Renal cortex interstitium (tissue), 15 donors: ENCODE results near the gene HRC. TPM values are rescaled to one million over a fixed set of nuclear protein-coding genes. Genes with fewer than 3 reads are reported as not detected.
A peak's percentile ranks its signal among the peaks of the same experiment; 100 is the strongest.
"Not testable (repeated sequence)": the region's sequence is repeated elsewhere in the genome, so short reads cannot be mapped to it uniquely, and the experiment has no call there.

Experiments used
- DNase-seq, 11 donors: peaks; one replicate each; pipeline ENCODE4 v3.0.0-alpha.2; 2013; ENCODE audit warnings: low read depth in 9 of 11, low spot score in 4 of 11; ENCODE audit errors: extremely low read depth in 1 of 11
- long read RNA-seq, 16 experiments: transcript quantifications; one replicate each; lab custom pipeline, GENCODE V29; 2026
- polyA plus RNA-seq, 3 donors: library from polyadenylated mRNA; unstranded; fragments of 120-200 nt; gene quantifications; one replicate each; pipeline ENCODE4 v1.2.1, GENCODE V29; 2013; ENCODE audit not compliant: insufficient read length in 3 of 3

The HRC gene, protein sequence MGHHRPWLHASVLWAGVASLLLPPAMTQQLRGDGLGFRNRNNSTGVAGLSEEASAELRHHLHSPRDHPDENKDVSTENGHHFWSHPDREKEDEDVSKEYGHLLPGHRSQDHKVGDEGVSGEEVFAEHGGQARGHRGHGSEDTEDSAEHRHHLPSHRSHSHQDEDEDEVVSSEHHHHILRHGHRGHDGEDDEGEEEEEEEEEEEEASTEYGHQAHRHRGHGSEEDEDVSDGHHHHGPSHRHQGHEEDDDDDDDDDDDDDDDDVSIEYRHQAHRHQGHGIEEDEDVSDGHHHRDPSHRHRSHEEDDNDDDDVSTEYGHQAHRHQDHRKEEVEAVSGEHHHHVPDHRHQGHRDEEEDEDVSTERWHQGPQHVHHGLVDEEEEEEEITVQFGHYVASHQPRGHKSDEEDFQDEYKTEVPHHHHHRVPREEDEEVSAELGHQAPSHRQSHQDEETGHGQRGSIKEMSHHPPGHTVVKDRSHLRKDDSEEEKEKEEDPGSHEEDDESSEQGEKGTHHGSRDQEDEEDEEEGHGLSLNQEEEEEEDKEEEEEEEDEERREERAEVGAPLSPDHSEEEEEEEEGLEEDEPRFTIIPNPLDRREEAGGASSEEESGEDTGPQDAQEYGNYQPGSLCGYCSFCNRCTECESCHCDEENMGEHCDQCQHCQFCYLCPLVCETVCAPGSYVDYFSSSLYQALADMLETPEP
- 10 to 100 TPM; 29.2 to 38.1 (median 36.2) TPM for polyA plus RNA-seq
- long read RNA-seq, donor 1, partial matches to known transcripts: 0 of 1 reads
- long read RNA-seq, donor 1, other reads (novel, unspliced or antisense): 0 of 1 reads
- long read RNA-seq, donor 2, transcript HRC-201 (6 exons, 2,385 nt): major isoform, 6 of 17 reads
- long read RNA-seq, donor 2, partial matches to known transcripts: 11 of 17 reads
- long read RNA-seq, donor 2, other reads (novel, unspliced or antisense): 0 of 17 reads
- long read RNA-seq, donor 3, transcript HRC-201 (6 exons, 2,385 nt): major isoform, 5 of 5 reads
- long read RNA-seq, donor 3, partial matches to known transcripts: 0 of 5 reads
- long read RNA-seq, donor 3, other reads (novel, unspliced or antisense): 0 of 5 reads
- long read RNA-seq, donor 4, partial matches to known transcripts: 0 of 2 reads
- long read RNA-seq, donor 4, other reads (novel, unspliced or antisense): 0 of 2 reads
- long read RNA-seq, donor 5, transcript HRC-201 (6 exons, 2,385 nt): major isoform, 10 of 10 reads
- long read RNA-seq, donor 5, partial matches to known transcripts: 0 of 10 reads
- long read RNA-seq, donor 5, other reads (novel, unspliced or antisense): 0 of 10 reads
- long read RNA-seq, donor 6, transcript HRC-201 (6 exons, 2,385 nt): major isoform, 7 of 7 reads
- long read RNA-seq, donor 6, partial matches to known transcripts: 0 of 7 reads
- long read RNA-seq, donor 6, other reads (novel, unspliced or antisense): 0 of 7 reads
- long read RNA-seq, donor 7, partial matches to known transcripts: 0 of 4 reads
- long read RNA-seq, donor 7, other reads (novel, unspliced or antisense): 0 of 4 reads
- long read RNA-seq, donor 8, transcript HRC-201 (6 exons, 2,385 nt): major isoform, 5 of 17 reads
- long read RNA-seq, donor 8, partial matches to known transcripts: 11 of 17 reads
- long read RNA-seq, donor 8, other reads (novel, unspliced or antisense): 0 of 17 reads
- long read RNA-seq, donor 9, partial matches to known transcripts: 0 of 1 reads
- long read RNA-seq, donor 9, other reads (novel, unspliced or antisense): 0 of 1 reads
- long read RNA-seq, donor 10, transcript HRC-201 (6 exons, 2,385 nt): major isoform, 5 of 5 reads
- long read RNA-seq, donor 10, partial matches to known transcripts: 0 of 5 reads
- long read RNA-seq, donor 10, other reads (novel, unspliced or antisense): 0 of 5 reads
- long read RNA-seq, donor 11, partial matches to known transcripts: 0 of 3 reads
- long read RNA-seq, donor 11, other reads (novel, unspliced or antisense): 0 of 3 reads
- long read RNA-seq, donor 12, partial matches to known transcripts: 0 of 2 reads
- long read RNA-seq, donor 12, other reads (novel, unspliced or antisense): 0 of 2 reads
- long read RNA-seq, donor 13, partial matches to known transcripts: 0 of 4 reads
- long read RNA-seq, donor 13, other reads (novel, unspliced or antisense): 0 of 4 reads
- long read RNA-seq, donor 14, partial matches to known transcripts: 0 of 2 reads
- long read RNA-seq, donor 14, other reads (novel, unspliced or antisense): 0 of 2 reads
- long read RNA-seq, donor 15, partial matches to known transcripts: 0 of 2 reads
- long read RNA-seq, donor 15, other reads (novel, unspliced or antisense): 0 of 2 reads
- long read RNA-seq, donor 16, transcript HRC-201 (6 exons, 2,385 nt): major isoform, 10 of 10 reads
- long read RNA-seq, donor 16, partial matches to known transcripts: 0 of 10 reads
- long read RNA-seq, donor 16, other reads (novel, unspliced or antisense): 0 of 10 reads

DNA sequence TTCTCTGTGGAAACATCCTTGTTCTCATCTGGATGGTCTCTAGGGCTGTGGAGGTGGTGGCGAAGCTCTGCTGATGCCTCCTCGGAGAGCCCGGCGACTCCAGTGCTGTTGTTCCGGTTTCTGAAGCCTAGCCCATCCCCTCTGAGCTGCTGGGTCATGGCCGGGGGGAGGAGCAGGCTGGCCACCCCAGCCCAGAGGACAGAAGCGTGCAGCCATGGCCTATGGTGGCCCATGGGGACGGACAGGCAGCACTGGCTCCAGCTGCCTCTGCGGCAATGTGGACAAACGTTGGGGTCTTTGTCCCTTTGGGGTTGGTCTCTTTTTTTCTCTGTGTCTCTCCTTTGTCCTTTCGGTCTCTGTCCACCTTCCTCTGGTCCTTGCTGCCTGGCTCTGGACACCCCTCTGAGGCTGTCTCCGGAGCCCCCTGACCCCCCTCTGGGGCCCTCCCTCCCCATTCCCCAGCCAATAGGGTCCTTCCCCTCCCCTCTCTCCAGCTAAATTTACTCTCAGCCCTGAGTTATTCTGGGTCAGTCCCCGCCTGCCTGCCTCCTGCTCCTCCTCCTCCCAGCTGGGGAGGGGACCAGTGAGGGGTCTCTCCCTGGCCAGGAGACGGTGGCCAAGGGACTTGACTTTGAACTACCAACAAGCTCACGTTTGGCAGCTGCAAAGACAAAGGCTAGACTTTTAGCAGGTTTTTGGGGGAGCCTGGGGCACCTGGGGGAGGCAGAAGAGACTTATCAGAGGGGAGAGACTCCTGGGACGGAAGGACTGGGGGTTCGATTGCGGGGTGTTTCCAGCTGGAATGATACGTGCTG lies at the start of gene HRC:
HRC (minus strand) TSS at position 392 of the 815 bp plus-strand sequence; CDS start at position 233, 159 bp downstream.
- DNase-seq: peak in 2 of 11 donors; percentile 64 to 71

DNA sequence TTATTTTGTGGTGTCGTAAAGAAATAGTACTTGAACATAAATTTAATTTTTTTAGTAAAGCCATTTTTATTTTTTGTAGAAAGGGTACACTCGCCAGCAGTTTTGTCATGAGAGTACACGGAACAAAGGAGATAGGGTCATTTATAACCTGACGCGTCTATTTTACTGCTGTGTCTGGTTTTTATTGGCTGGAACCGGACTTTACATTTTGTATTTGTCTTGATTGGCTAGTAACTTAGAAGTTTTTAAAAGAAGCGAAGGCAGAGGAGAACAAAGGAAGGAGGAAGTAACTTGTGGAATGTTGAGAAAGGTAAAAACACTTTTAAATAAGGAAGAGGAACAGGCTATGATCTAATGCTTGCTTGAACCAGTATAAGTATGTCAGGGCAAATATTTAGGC lies 45.8 kb upstream of the HRC start:
- no peak for DNase-seq

DNA sequence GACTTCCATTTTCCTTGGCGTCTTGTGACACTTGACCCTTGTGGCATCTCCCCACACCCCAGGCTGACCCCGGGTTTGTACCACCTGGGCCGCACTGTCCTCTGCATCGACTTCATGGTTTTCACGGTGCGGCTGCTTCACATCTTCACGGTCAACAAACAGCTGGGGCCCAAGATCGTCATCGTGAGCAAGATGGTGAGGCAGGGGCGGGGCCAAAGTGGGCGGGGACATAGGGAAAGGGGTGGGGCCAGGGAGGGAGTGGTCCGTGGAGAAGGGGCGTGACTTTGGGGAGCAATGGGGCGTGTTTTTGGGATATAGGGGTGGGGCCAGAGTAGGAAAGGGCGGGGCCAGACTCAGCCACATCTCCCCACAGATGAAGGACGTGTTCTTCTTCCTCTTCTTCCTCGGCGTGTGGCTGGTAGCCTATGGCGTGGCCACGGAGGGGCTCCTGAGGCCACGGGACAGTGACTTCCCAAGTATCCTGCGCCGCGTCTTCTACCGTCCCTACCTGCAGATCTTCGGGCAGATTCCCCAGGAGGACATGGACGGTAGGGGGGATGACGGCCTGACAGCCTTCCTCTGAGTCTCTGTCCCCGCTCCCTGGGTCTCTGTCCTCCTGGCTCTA lies 45.2 kb upstream of the HRC start:
- no peak for DNase-seq

DNA sequence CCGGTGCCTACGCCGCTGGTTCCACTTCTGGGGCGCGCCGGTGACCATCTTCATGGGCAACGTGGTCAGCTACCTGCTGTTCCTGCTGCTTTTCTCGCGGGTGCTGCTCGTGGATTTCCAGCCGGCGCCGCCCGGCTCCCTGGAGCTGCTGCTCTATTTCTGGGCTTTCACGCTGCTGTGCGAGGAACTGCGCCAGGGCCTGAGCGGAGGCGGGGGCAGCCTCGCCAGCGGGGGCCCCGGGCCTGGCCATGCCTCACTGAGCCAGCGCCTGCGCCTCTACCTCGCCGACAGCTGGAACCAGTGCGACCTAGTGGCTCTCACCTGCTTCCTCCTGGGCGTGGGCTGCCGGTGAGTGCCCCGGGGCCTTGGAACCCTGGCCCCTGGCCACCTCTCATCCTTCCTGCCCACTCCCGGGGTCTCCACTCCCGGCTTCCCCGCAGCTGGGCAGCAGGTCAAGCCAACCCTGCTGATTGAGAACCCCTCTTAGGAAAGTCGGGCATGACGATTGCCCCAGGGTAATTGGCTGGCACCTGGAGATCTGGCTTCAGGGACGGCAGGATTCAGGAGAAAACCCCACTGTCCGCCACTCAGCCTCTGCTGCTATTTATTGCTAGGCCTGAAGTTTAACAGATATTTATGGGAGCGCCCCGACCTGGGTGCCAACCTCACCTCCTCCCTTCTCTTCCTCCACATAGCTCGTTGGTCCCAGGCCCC lies 41.5 kb upstream of the HRC start:
- peak in 6 of 11 donors; percentile 25 to 47 (median 40) for DNase-seq

DNA sequence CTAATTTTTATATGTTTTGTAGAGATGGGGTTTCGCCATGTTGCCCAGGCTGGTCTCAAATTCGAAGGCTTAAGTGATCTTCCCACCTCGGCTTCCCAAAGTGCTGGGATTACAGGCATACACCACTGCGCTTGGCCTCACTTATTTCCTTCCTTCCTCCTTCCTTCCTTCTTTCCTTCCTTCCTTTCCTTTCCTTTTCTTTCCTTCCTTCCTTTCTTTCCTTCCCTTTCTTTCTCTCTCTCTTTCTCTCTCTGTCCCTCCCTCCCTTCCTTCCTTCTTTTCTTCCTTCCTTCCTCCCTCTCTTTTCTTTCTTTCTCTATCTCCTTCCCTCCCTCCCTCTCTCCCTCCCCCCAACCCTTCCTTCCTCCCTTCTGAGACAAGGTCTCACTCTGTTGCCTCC lies 39.2 kb upstream of the HRC start:
- no peak for DNase-seq

DNA sequence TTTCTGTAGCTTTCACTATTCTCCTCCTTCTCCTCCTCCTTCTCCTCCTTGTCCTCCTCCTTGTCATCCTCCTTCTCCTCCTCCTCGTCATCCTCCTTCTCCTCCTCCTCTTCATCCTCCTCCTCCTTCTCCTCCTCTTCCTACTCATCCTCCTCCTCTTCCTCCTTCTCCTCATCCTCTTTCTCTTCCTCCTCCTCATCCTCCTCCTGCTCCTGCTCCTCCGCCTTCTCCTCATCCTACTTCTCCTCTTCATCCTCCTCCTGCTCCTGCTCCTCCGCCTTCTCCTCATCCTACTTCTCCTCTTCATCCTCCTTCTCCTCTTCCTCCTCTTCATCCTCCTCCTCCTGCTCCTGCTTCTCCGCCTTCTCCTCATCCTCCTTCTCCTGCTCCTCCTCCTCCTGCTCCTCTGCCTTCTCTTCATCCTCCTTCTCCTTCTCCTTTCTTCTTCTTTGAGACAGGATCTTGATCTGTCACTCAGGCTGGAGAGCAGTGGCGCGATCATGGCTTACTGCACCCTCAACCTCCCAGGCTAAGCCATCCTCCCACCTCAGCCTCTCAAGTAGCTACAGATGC lies 38.7 kb upstream of the HRC start:
- DNase-seq: no peak

DNA sequence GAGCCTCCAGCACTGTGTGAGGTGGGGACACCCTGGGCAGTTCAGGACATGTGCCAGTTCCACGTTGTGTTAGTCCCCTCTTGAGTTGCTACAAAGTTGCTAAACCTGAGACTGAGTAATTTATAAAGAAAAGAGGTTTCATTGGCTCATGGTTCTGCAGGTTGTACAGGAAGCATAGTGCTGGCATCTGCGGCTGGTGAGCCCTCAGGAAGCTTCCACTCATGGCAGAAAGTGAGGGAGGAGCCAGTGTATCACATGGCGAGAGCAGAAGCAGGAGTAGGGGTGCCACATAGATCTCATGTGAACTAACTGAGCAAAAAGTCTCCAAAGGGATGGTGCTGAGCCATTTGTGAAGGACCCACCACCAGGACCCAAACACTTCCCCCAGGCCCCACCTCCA lies 35.6 kb upstream of the HRC start:
- no peak for DNase-seq

DNA sequence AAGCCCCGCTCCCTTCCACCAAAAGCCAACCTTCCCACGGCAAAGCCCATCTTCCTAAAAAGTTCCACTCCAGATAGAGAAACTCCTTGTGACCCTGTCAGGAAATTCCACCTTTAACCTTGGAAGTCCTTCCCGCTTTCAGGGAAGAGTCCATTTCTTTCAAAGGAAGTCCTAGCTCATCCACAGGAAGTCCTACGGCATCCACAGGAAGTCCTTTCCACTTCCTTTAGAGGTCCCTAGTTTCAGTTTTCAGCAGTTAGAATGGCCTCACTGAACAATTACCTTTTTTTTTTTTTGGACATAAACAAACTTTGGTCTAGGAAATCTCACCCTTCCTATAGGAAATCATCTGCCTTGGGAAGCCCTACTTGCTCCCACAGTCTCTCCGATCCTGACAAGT lies 34.1 kb upstream of the HRC start:
- DNase-seq: no peak

DNA sequence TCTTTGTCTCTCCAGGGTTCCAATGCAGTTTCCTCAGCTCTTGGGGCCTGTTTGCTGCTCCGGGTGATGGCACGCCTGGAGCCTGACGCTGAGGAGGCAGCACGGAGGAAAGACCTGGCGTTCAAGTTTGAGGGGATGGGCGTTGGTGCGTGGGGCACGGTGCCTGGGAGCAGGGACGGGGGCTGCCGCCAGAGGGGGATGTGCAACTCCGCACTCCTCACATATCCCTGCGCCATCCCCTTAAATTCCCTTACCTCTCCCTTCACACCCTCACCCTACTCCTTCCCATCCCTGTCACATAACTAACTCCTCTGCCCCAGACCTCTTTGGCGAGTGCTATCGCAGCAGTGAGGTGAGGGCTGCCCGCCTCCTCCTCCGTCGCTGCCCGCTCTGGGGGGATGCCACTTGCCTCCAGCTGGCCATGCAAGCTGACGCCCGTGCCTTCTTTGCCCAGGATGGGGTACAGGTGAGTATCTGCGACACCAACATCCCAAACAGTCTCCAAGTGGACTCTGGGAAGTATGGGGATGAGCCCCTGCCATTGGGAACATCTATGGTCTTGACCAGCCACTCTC lies 33.5 kb upstream of the HRC start:
- no peak for DNase-seq

DNA sequence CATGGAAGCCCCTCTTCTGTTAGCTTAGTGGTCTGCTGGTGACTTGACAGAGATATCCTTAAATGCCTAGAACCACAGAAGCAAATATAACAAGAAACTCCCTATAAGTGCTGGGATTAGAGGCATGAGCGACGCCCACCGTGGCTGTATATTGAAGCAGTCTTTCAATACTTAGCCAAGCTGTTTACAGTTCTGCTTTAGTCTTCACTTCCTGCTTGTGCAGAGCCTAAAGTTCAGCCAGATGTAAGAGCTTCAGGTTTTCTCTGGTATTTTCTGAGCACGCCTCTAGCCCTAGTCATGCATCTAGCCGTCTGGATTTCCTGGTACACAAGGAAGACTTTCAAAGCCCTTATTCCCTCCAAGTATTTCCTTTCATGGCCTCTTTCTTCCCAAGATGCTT lies 30.9 kb upstream of the HRC start:
- DNase-seq: no peak

DNA sequence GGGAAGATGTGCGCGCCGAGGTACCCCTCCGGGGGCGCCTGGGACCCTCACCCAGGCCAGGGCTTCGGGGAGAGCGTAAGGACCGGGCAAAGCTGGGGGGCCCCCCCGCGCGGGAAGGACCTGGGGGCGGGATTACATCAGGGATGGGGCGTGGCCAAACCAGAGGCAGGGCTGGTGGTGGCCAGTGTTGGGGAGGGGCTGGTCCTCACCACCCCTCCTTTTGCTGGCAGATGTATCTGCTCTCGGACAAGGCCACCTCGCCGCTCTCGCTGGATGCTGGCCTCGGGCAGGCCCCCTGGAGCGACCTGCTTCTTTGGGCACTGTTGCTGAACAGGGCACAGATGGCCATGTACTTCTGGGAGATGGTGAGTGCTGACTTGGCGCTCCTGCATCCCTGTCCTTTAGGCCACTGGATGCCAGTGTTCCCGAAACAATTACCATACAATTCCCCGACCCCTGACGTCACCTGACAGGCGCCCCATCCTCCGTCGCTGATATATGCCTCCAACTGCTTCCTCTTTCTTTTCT lies 27.7 kb upstream of the HRC start:
- DNase-seq: no peak

DNA sequence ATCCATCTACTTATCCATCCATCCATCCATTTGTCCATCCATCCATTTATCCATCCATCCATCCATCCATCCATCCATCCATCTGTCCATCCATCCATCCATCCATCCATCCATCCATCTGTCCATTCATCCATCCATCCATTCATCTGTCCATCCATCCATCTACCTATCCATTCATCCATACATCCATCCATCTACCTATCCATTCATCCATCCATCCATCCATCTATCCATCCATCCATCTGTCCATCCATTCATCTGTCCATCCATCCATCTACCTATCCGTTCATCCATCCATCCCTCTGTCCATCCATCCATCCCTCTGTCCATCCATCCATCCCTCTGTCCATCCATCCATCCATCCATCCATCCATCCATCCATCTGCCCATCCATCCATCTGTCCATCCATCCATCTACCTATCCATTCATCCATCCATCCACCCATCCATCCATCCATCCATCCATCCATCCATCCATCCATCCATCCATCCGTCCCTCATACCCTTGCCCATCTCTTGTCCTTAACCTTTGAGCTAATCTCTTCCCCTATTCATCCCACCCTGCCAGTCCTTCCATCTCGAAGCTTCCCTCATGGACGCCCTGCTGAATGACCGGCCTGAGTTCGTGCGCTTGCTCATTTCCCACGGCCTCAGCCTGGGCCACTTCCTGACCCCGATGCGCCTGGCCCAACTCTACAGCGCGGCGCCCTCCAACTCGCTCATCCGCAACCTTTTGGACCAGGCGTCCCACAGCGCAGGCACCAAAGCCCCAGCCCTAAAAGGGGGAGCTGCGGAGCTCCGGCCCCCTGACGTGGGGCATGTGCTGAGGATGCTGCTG lies 27.0 kb upstream of the HRC start:
- not testable (repeated sequence) for DNase-seq

DNA sequence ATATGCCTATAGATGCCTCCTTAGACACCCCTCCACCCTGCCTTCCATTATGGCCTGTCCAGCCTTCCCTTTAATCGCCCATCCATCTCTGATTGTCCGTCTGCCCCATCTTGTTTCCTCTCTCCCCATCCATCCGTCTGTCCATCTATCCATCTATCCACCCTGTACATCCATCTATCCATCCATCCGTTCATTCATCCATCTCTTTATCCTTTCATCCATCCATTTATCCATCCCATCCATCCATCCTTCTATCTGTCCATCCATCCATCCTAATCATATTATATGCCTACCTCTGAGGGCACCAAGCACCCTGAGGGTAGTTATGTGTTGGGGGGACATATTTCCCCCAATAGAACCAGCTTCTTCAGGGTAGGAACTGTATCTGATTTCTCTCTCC lies 25.5 kb upstream of the HRC start:
- DNase-seq: no peak
